IMR-90 (cell line): ENCODE data around the gene XIST. TPM values are rescaled to one million over a fixed set of nuclear protein-coding genes. Genes with fewer than 3 reads are reported as not detected.

Source experiments
- ATAC-seq: fragments of 200-7000 bp; cut with Tn5 transposase; 2 replicates; pipeline ENCODE4 v1.9.1; 2020; ENCODE audit warnings: low read depth, mild to moderate bottlenecking, moderate library complexity
- BruUV-seq: library from RNA; stranded (reverse); fragments of 400-500 nt; replicated peaks from 2 replicates; lab custom pipeline; 2021; lab: Mats Ljungman, UMichigan
- CTCF ChIA-PET: fragments of 300-600 bp; formaldehyde crosslinking; extraction: SDS; loops from one replicate; lab custom pipeline; 2021; ENCODE audit warnings: antibody characterized with exemption; lab: Yijun Ruan, JAX
- POLR2A ChIA-PET: fragments of 300-600 bp; sonication (Branson Sonifier 250); formaldehyde crosslinking; loops from one replicate; lab custom pipeline; 2022; ENCODE audit warnings: antibody characterized with exemption; ENCODE audit not compliant: unreplicated experiment; lab: Charles Lee
- DNase-seq: peaks from one replicate; pipeline ENCODE4 v3.0.0; 2013
- H2AFZ ChIP-seq: replicated peaks from 2 replicates; pipeline ENCODE3; 2013; ENCODE audit warnings: low read length, mild to moderate bottlenecking; ENCODE audit not compliant: poor library complexity
- H2AK5ac ChIP-seq: 2 replicates; pipeline ENCODE4 v1.6.1; 2013; ENCODE audit warnings: low read depth, low read length, inconsistent platforms
- H2AK9ac ChIP-seq: replicated peaks from 2 replicates; pipeline ENCODE3; 2013; ENCODE audit warnings: mild to moderate bottlenecking, low read depth, low read length, moderate library complexity; ENCODE audit not compliant: poor library complexity
- H2BK120ac ChIP-seq: 2 replicates; pipeline ENCODE4 v1.6.1; 2013; ENCODE audit warnings: low read depth, low read length, inconsistent platforms
- H2BK15ac ChIP-seq: 3 replicates; pipeline ENCODE4 v1.6.1; 2013; ENCODE audit warnings: low read depth, low read length, inconsistent platforms
- H2BK20ac ChIP-seq: 2 replicates; pipeline ENCODE4 v1.6.1; 2013; ENCODE audit warnings: low read depth, mild to moderate bottlenecking, inconsistent platforms, low read length, moderate library complexity
- H2BK5ac ChIP-seq: 2 replicates; pipeline ENCODE4 v1.6.1; 2013; ENCODE audit warnings: mild to moderate bottlenecking, low read depth, low read length, inconsistent platforms; ENCODE audit not compliant: poor library complexity, severe bottlenecking
- H3K14ac ChIP-seq: replicated peaks from 2 replicates; pipeline ENCODE4 v1.6.1; 2013; ENCODE audit warnings: low read depth, low read length, inconsistent platforms
- H3K18ac ChIP-seq: 2 replicates; pipeline ENCODE4 v1.6.1; 2013; ENCODE audit warnings: low read depth, low read length, control low read depth
- H3K23ac ChIP-seq: 2 replicates; pipeline ENCODE4 v1.6.1; 2013; ENCODE audit warnings: low read depth, low read length, inconsistent platforms
- H3K27ac ChIP-seq: 2 replicates; pipeline ENCODE4 v1.5.1; 2013; ENCODE audit warnings: mild to moderate bottlenecking, control low read depth, low read length; ENCODE audit not compliant: insufficient read depth
- H3K27me3 ChIP-seq: 2 replicates; pipeline ENCODE4 v1.6.1; 2013; ENCODE audit warnings: low read length; ENCODE audit not compliant: control insufficient read depth, insufficient read depth
- H3K36me3 ChIP-seq: 2 replicates; pipeline ENCODE4 v1.6.1; 2013; ENCODE audit warnings: low read length, mixed read lengths; ENCODE audit not compliant: control insufficient read depth, insufficient read depth
- H3K4ac ChIP-seq: 2 replicates; pipeline ENCODE4 v1.6.1; 2013; ENCODE audit warnings: low read depth, low read length, inconsistent platforms
- H3K4me1 ChIP-seq: 2 replicates; pipeline ENCODE4 v1.6.1; 2013; ENCODE audit warnings: low read length, mixed read lengths; ENCODE audit not compliant: control insufficient read depth, insufficient read depth
- H3K4me2 ChIP-seq: 2 replicates; pipeline ENCODE4 v1.6.1; 2013; ENCODE audit warnings: low read depth, mild to moderate bottlenecking, control low read depth, low read length, moderate library complexity
- H3K4me3 ChIP-seq: 2 replicates; pipeline ENCODE4 v1.5.1; 2013; ENCODE audit warnings: low read depth, mild to moderate bottlenecking, control low read depth, low read length, moderate library complexity; ENCODE audit not compliant: insufficient read depth
- H3K56ac ChIP-seq: 2 replicates; pipeline ENCODE4 v1.6.1; 2013; ENCODE audit warnings: low read length, inconsistent platforms; ENCODE audit not compliant: insufficient read depth; ENCODE audit errors: extremely low read depth
- H3K79me1 ChIP-seq, 2 experiments: 2 replicates each; pipeline ENCODE4 v1.6.1; 2013; ENCODE audit warnings: low read length in 2 of 2, inconsistent platforms in 1 of 2, low read depth in 1 of 2
- H3K9ac ChIP-seq: 2 replicates; pipeline ENCODE4 v1.6.1; 2013; ENCODE audit warnings: low read depth, low read length, control low read depth
- H3K9me1 ChIP-seq: 2 replicates; pipeline ENCODE4 v1.6.1; 2013; ENCODE audit warnings: low read length, inconsistent platforms; ENCODE audit not compliant: insufficient read depth
- H3K9me3 ChIP-seq: 2 replicates; pipeline ENCODE4 v1.6.1; 2013; ENCODE audit warnings: low read length; ENCODE audit not compliant: control insufficient read depth, insufficient read depth
- H4K20me1 ChIP-seq: 2 replicates; pipeline ENCODE4 v1.6.1; 2013; ENCODE audit warnings: low read length, inconsistent platforms; ENCODE audit not compliant: insufficient read depth
- H4K5ac ChIP-seq: 2 replicates; pipeline ENCODE4 v1.6.1; 2013; ENCODE audit warnings: mild to moderate bottlenecking, low read depth, low read length, control low read depth
- H4K8ac ChIP-seq, 2 experiments: 2 replicates each; pipeline ENCODE4 v1.6.1; 2013; ENCODE audit warnings: low read depth in 2 of 2, low read length in 2 of 2, control low read depth in 1 of 2, inconsistent platforms in 1 of 2
- H4K91ac ChIP-seq: 2 replicates; pipeline ENCODE4 v1.6.1; 2013; ENCODE audit warnings: low read depth, low read length, inconsistent platforms; ENCODE audit not compliant: insufficient read depth
- BHLHE40 ChIP-seq: fragments of 150-350 bp; IDR thresholded peaks from 2 replicates; pipeline ENCODE4 v1.6.1; 2016; ENCODE audit warnings: mild to moderate bottlenecking, low read depth, low read length
- CEBPB ChIP-seq: IDR thresholded peaks from 2 replicates; pipeline ENCODE4 v1.6.1; 2012; ENCODE audit warnings: low read depth, low read length, improper control_type of control experiment
- CHD1 ChIP-seq: IDR thresholded peaks from 2 replicates; pipeline ENCODE4 v1.6.1; 2012; ENCODE audit warnings: low read depth, low read length, improper control_type of control experiment
- CTCF ChIP-seq: conservative IDR thresholded peaks from 2 replicates; pipeline ENCODE4 v1.5.1; 2012; ENCODE audit warnings: mild to moderate bottlenecking, low read depth, low read length, improper control_type of control experiment
- FOS ChIP-seq: fragments of 150-350 bp; IDR thresholded peaks from 2 replicates; pipeline ENCODE4 v1.6.1; 2016; ENCODE audit warnings: low read depth, low read length
- MAFK ChIP-seq: IDR thresholded peaks from 2 replicates; pipeline ENCODE4 v1.6.1; 2012; ENCODE audit warnings: low read depth, low read length, improper control_type of control experiment
- MAZ ChIP-seq: IDR thresholded peaks from 2 replicates; pipeline ENCODE4 v1.6.1; 2012; ENCODE audit warnings: low read depth, mild to moderate bottlenecking, low read length, improper control_type of control experiment, moderate library complexity, borderline replicate concordance
- MXI1 ChIP-seq: IDR thresholded peaks from 2 replicates; pipeline ENCODE4 v1.6.1; 2012; ENCODE audit warnings: low read depth, mild to moderate bottlenecking, low read length, moderate library complexity, borderline replicate concordance
- NFE2L2 ChIP-seq: fragments of 150-350 bp; IDR thresholded peaks from 2 replicates; pipeline ENCODE4 v1.6.1; 2016; ENCODE audit warnings: low read depth, mild to moderate bottlenecking, low read length
- POLR2A ChIP-seq: IDR thresholded peaks from 2 replicates; pipeline ENCODE4 v1.6.1; 2012; ENCODE audit warnings: mild to moderate bottlenecking, low read depth, low read length
- RAD21 ChIP-seq: IDR thresholded peaks from 2 replicates; pipeline ENCODE4 v1.6.1; 2012; ENCODE audit warnings: low read length, improper control_type of control experiment
- RCOR1 ChIP-seq: IDR thresholded peaks from 2 replicates; pipeline ENCODE4 v1.6.1; 2012; ENCODE audit warnings: mild to moderate bottlenecking, low read length, improper control_type of control experiment; ENCODE audit not compliant: insufficient replicate concordance
- SMC3 ChIP-seq: fragments of 150-350 bp; IDR thresholded peaks from 2 replicates; pipeline ENCODE4 v1.6.1; 2016; ENCODE audit warnings: low read depth, mild to moderate bottlenecking, antibody characterized with exemption, low read length, moderate library complexity
- WGBS, 2 experiments: methylation state at CpG; one replicate each; pipeline versions ENCODE4 v1.1.5 to v1.1.7; 2013; ENCODE audit warnings: missing lambda C conversion rate in 2 of 2; ENCODE audit not compliant: insufficient read length in 1 of 2; ENCODE audit errors: extremely low coverage in 2 of 2; 5-methylcytosine and 5-hydroxymethylcytosine counted together
- dilution Hi-C: fragments of 300-500 bp; cut with HindIII; formaldehyde crosslinking; loops from one replicate; pipeline ENCODE4 v1.14.3; 2018; ENCODE audit warnings: low sequenced_read_pairs; ENCODE audit not compliant: unreplicated experiment
- in situ Hi-C: fragments of 300-500 bp; cut with MboI; formaldehyde crosslinking; loops from 3 replicates; pipeline ENCODE4 v1.14.3; 2019; ENCODE audit warnings: low sequenced_read_pairs, inconsistent platforms, mixed read lengths
- intact Hi-C: fragments of 100-400 bp; cut with micrococcal nuclease; formaldehyde crosslinking; loops from 2 replicates; pipeline ENCODE4 v1.10.0; 2022
- polyA plus RNA-seq, 3 experiments: library from polyadenylated mRNA; depleted of rRNA; stranded (reverse); fragments of >200 nt; gene quantifications; 2 replicates each; pipeline ENCODE4 v1.2.3, GENCODE V29; 2012; ENCODE audit warnings: low replicate concordance in 1 of 3
- total RNA-seq: library from RNA; depleted of rRNA; stranded (reverse); fragments of >200 nt; gene quantifications from 2 replicates; pipeline ENCODE4 v1.2.3, GENCODE V29; 2012
- TF ChIP-seq, protein P1 (sequence below): fragments of 150-350 bp; IDR thresholded peaks from 2 replicates; pipeline ENCODE4 v1.6.1; 2017; ENCODE audit warnings: mild to moderate bottlenecking, antibody characterized with exemption, low read length, low read depth

XIST gene
- total and polyA plus RNA-seq, 2 of the 4 experiments (the other 2 are of a cell fraction) = 48.9 to 159 TPM

- Histone ChIP-seq H3K56ac (no peak overlapping the region), H3K18ac (no peak overlapping the region), H2BK20ac (no peak overlapping the region), H3K9me3 (no peaks in the 10 kb centered on the region), H3K27me3 (peaks cover 6% of the 10 kb centered on the region; the same call in 1 of the 2 replicates), H2BK15ac (no peak overlapping the region), H3K79me1 (no peaks in the 10 kb centered on the region), H3K4me3 (no peak overlapping the region), H2AFZ (no peak overlapping the region), H3K9me1 (no peaks in the 10 kb centered on the region), H4K20me1 (no peaks in the 10 kb centered on the region), H3K36me3 (no peaks in the 10 kb centered on the region), H3K4me1 (no peaks in the 10 kb centered on the region), H3K14ac (no peak overlapping the region), H3K4me2 (no peak overlapping the region), H2AK9ac (no peak overlapping the region), H2BK5ac (no peak overlapping the region), H2BK120ac (no peak overlapping the region), H4K8ac (no peak overlapping the region), H2AK5ac (no peak overlapping the region), H4K5ac (no peak overlapping the region), H3K4ac (no peak overlapping the region), H4K91ac (no peak overlapping the region), H3K9ac (no peak overlapping the region), H3K23ac (no peak overlapping the region), H3K27ac (no peak overlapping the region)
- intact Hi-C loops = no loop called here
- ATAC-seq = no peak
- CTCF ChIA-PET = no interaction called here
- 65% methylated on average over 2 of the region's 3 CpGs; no CpG with 5 or more reads in 1 of the 2 experiments for WGBS, 2 experiments
- TF ChIP-seq POLR2A (no peak), FOS (no peak), NFE2L2 (no peak), MAFK (no peak), MXI1 (no peak), CTCF (no peak), RAD21 (no peak), MAZ (no peak), CEBPB (no peak), CHD1 (no peak), SMC3 (no peak), RCOR1 (no peak), BHLHE40 (no peak)
- TF ChIP-seq, protein P1, sequence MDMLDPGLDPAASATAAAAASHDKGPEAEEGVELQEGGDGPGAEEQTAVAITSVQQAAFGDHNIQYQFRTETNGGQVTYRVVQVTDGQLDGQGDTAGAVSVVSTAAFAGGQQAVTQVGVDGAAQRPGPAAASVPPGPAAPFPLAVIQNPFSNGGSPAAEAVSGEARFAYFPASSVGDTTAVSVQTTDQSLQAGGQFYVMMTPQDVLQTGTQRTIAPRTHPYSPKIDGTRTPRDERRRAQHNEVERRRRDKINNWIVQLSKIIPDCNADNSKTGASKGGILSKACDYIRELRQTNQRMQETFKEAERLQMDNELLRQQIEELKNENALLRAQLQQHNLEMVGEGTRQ = no peak
- no TSS peak for BruUV-seq
- in situ Hi-C loops = no loop called here
- DNase-seq = no peak
- POLR2A ChIA-PET = no interaction called here
- dilution Hi-C loops = no loop called here
Observed at GRCh38 chrX:73863852-73864251, 11.3 kb upstream of the XIST start.
